PC-3 (cell line): Measurements from ENCODE around the gene EOLA1. TPM values are rescaled to one million over a fixed set of nuclear protein-coding genes. Genes with fewer than 3 reads are reported as not detected.

Experiments
- ATAC-seq: fragments of 200-7000 bp; cut with Tn5 transposase; 2 replicates; pipeline ENCODE4 v1.9.1; 2020; ENCODE audit warnings: mild to moderate bottlenecking, moderate library complexity
- BruUV-seq: library from RNA; stranded (reverse); fragments of 400-500 nt; replicated peaks from 2 replicates; lab custom pipeline; 2021; lab: Mats Ljungman, UMichigan
- CTCF ChIA-PET: fragments of 300-600 bp; sonication (Branson Sonifier 250); formaldehyde crosslinking; loops from one replicate; lab custom pipeline; 2022; ENCODE audit warnings: antibody characterized with exemption; lab: Charles Lee
- POLR2A ChIA-PET: fragments of 300-600 bp; sonication (Branson Sonifier 250); formaldehyde crosslinking; loops from one replicate; lab custom pipeline; 2022; ENCODE audit warnings: antibody characterized with exemption; ENCODE audit not compliant: unreplicated experiment; lab: Charles Lee
- DNase-seq: peaks from one replicate; pipeline ENCODE4 v3.0.0-alpha.2; 2015
- H2AFZ ChIP-seq: fragments of 300-600 bp; sonication (generic); 2 replicates; pipeline ENCODE4 v1.6.0; 2016; ENCODE audit warnings: antibody characterized with exemption, low read length
- H3F3A ChIP-seq: fragments of 300-600 bp; sonication (generic); one replicate; pipeline ENCODE4 v1.6.0; 2017; ENCODE audit warnings: antibody characterized with exemption, low read length, control low read depth, mild to moderate bottlenecking; ENCODE audit not compliant: unreplicated experiment
- H3K27ac ChIP-seq: fragments of 300-600 bp; sonication (generic); 2 replicates; pipeline ENCODE4 v1.5.1; 2016; ENCODE audit warnings: mild to moderate bottlenecking, low read length
- H3K27me3 ChIP-seq: fragments of 300-600 bp; sonication (generic); 2 replicates; pipeline ENCODE4 v1.6.1; 2016; ENCODE audit warnings: low read length, mixed read lengths
- H3K36me3 ChIP-seq: fragments of 300-600 bp; sonication (generic); 2 replicates; pipeline ENCODE4 v1.6.1; 2016; ENCODE audit warnings: low read depth, mixed run types, low read length, mixed read lengths
- H3K4me1 ChIP-seq: fragments of 300-600 bp; sonication (generic); 2 replicates; pipeline ENCODE4 v1.5.1; 2016; ENCODE audit warnings: low read length; ENCODE audit not compliant: insufficient read depth
- H3K4me2 ChIP-seq: fragments of 300-600 bp; sonication (generic); 2 replicates; pipeline ENCODE4 v1.6.0; 2016; ENCODE audit warnings: low read length
- H3K4me3 ChIP-seq: fragments of 300-600 bp; sonication (generic); 2 replicates; pipeline ENCODE4 v1.5.1; 2016; ENCODE audit warnings: mild to moderate bottlenecking, low read length, mixed read lengths
- H3K79me2 ChIP-seq: fragments of 300-600 bp; sonication (generic); 2 replicates; pipeline ENCODE4 v1.6.1; 2017; ENCODE audit warnings: low read length, mixed read lengths
- H3K9ac ChIP-seq: fragments of 300-600 bp; sonication (generic); 2 replicates; pipeline ENCODE4 v1.6.0; 2016; ENCODE audit warnings: mild to moderate bottlenecking, low read length
- H3K9me2 ChIP-seq: fragments of 300-600 bp; sonication (generic); replicated peaks from 2 replicates; pipeline ENCODE4 v1.6.1; 2016; ENCODE audit warnings: mixed run types, low read length, mixed read lengths
- H3K9me3 ChIP-seq: fragments of 300-600 bp; sonication (generic); 2 replicates; pipeline ENCODE4 v1.6.1; 2016; ENCODE audit warnings: low read length, mixed read lengths
- H4K20me1 ChIP-seq: fragments of 300-600 bp; sonication (generic); 2 replicates; pipeline ENCODE4 v1.6.1; 2016; ENCODE audit warnings: low read length, mixed read lengths
- EZH2 ChIP-seq: fragments of 300-600 bp; sonication (generic); IDR thresholded peaks from one replicate; pipeline ENCODE4 v1.6.1; 2017; ENCODE audit warnings: antibody characterized with exemption, mild to moderate bottlenecking, low read length; ENCODE audit not compliant: unreplicated experiment
- EZH2phosphoT487 ChIP-seq: fragments of 300-600 bp; sonication (generic); IDR thresholded peaks from 2 replicates; pipeline ENCODE4 v1.6.1; 2018; ENCODE audit warnings: mild to moderate bottlenecking, antibody characterized with exemption, low read length, borderline replicate concordance
- intact Hi-C: fragments of 100-400 bp; cut with micrococcal nuclease; formaldehyde crosslinking; loops from 2 replicates; pipeline ENCODE4 v1.9.0; 2023
- total RNA-seq: library from RNA; depleted of rRNA; stranded (reverse); fragments of >200 nt; gene quantifications from 2 replicates; pipeline ENCODE4 v1.2.3, GENCODE V29; 2014
- TF ChIP-seq, protein P1 (sequence below): fragments of 300-600 bp; sonication (generic); conservative IDR thresholded peaks from 2 replicates; pipeline ENCODE4 v1.5.1; 2017; ENCODE audit warnings: antibody characterized with exemption, low read depth, mild to moderate bottlenecking, low read length

Gene EOLA1
- total RNA-seq, 1 experiment from 2014 or later: 21.7 TPM

GRCh38 chrX:149515954-149516602 is 24.7 kb upstream of the EOLA1 start:
- Histone ChIP-seq H4K20me1 (no peaks in the 10 kb centered on the region), H3K9ac (no peak overlapping the region), H2AFZ (no peak overlapping the region), H3K36me3 (no peaks in the 10 kb centered on the region), H3K79me2 (no peaks in the 10 kb centered on the region), H3K9me2 (no peaks in the 10 kb centered on the region), H3K27me3 (no peaks in the 10 kb centered on the region), H3K4me3 (no peak overlapping the region), H3F3A (no peaks in the 10 kb centered on the region), H3K4me1 (peaks cover 38% of the 10 kb centered on the region), H3K9me3 (no peaks in the 10 kb centered on the region), H3K4me2 (no peak overlapping the region), H3K27ac (no peak overlapping the region)
- no peak for ATAC-seq
- CTCF ChIA-PET: no interaction called here
- intact Hi-C loops: no loop called here
- no peak for DNase-seq
- TF ChIP-seq EZH2phosphoT487: no peak
- no peak for TF ChIP-seq EZH2
- TF ChIP-seq, protein P1, sequence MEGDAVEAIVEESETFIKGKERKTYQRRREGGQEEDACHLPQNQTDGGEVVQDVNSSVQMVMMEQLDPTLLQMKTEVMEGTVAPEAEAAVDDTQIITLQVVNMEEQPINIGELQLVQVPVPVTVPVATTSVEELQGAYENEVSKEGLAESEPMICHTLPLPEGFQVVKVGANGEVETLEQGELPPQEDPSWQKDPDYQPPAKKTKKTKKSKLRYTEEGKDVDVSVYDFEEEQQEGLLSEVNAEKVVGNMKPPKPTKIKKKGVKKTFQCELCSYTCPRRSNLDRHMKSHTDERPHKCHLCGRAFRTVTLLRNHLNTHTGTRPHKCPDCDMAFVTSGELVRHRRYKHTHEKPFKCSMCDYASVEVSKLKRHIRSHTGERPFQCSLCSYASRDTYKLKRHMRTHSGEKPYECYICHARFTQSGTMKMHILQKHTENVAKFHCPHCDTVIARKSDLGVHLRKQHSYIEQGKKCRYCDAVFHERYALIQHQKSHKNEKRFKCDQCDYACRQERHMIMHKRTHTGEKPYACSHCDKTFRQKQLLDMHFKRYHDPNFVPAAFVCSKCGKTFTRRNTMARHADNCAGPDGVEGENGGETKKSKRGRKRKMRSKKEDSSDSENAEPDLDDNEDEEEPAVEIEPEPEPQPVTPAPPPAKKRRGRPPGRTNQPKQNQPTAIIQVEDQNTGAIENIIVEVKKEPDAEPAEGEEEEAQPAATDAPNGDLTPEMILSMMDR: no peak
- POLR2A ChIA-PET: no interaction called here
- no TSS peak for BruUV-seq

DNA sequence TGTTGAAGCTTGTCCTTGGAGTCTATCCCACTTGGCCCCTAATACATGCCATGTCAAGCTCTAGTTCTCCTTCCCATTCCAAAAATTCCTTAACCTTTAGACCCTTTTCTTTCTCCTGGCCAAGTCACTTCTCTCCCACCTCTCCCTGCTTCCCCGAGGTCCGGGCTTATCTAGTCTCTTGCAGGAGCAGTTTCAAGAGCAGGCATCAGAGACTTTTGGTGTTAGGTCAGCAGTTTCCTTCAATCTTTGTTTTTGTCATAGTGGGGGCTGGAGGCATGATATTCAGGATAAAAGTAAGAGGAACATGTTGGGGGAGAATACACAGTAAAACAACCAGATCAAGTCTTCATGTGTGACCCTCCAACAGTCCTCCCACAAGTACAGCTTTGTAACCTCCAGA is 24.2 kb upstream of the EOLA1 start:
- H3K4me2 ChIP-seq: no peak overlapping the region
- H2AFZ ChIP-seq: no peak overlapping the region
- no peaks in the 10 kb centered on the region for H3K9me3 ChIP-seq
- TF ChIP-seq EZH2phosphoT487 (no peak), EZH2 (no peak)
- TF ChIP-seq, protein P1: no peak
- POLR2A ChIA-PET: interaction anchor here (0.5 kb wide), 1 partner anchor 11 kb away, joined by 6 read pairs; the partner anchor contains the start of gene IDS
- H3K27me3 ChIP-seq: no peaks in the 10 kb centered on the region
- no peaks in the 10 kb centered on the region for H3K79me2 ChIP-seq
- DNase-seq (no peak), ATAC-seq (no peak)
- no peaks in the 10 kb centered on the region for H4K20me1 ChIP-seq
- H3K36me3 ChIP-seq: no peaks in the 10 kb centered on the region
- H3K9ac ChIP-seq: no peak overlapping the region
- H3K4me1 ChIP-seq: peaks cover 35% of the 10 kb centered on the region
- CTCF ChIA-PET: no interaction called here
- intact Hi-C loops: no loop called here
- no peak overlapping the region for H3K4me3 ChIP-seq
- H3K27ac ChIP-seq: no peak overlapping the region
- no TSS peak for BruUV-seq
- H3F3A ChIP-seq: no peaks in the 10 kb centered on the region
- no peaks in the 10 kb centered on the region for H3K9me2 ChIP-seq

GRCh38 chrX:149517308-149517707 is 23.5 kb upstream of the EOLA1 start:
- intact Hi-C loops: no loop called here
- no peaks in the 10 kb centered on the region for H3K9me2 ChIP-seq
- H3K4me2 ChIP-seq: no peak overlapping the region
- no peak overlapping the region for H3K27ac ChIP-seq
- ChIA-PET CTCF (no interaction called here), POLR2A (interaction anchor here (0.5 kb wide), 1 partner anchor 12 kb away, joined by 6 read pairs; the partner anchor contains the start of gene IDS)
- H3K36me3 ChIP-seq: no peaks in the 10 kb centered on the region
- no peak overlapping the region for H3K9ac ChIP-seq
- no peaks in the 10 kb centered on the region for H3K27me3 ChIP-seq
- H3K79me2 ChIP-seq: no peaks in the 10 kb centered on the region
- no peaks in the 10 kb centered on the region for H3F3A ChIP-seq
- H3K4me1 ChIP-seq: peaks cover 28% of the 10 kb centered on the region
- DNase-seq: no peak
- H2AFZ ChIP-seq: no peak overlapping the region
- no peak for TF ChIP-seq EZH2phosphoT487
- TF ChIP-seq EZH2: no peak
- TF ChIP-seq, protein P1: no peak
- H3K4me3 ChIP-seq: no peak overlapping the region
- no peaks in the 10 kb centered on the region for H3K9me3 ChIP-seq
- no TSS peak for BruUV-seq
- no peaks in the 10 kb centered on the region for H4K20me1 ChIP-seq
- ATAC-seq: no peak
